SK-N-SH treated with all-trans-retinoic acid at 6 μM for 48 hours (cell line): Measurements from ENCODE around the gene GPRASP2.
"Not testable (repeated sequence)": the region's sequence is repeated elsewhere in the genome, so short reads cannot be mapped to it uniquely, and the experiment has no call there.

Experiments used
- ARNTL ChIP-seq: fragments of 450-650 bp; formaldehyde crosslinking; IDR thresholded peaks from 2 replicates; pipeline ENCODE4 v1.5.0; 2020; ENCODE audit warnings: low read depth, mild to moderate bottlenecking, moderate library complexity, borderline replicate concordance
- BACH2 ChIP-seq: fragments of 250-450 bp; sonication (Bioruptor Pico); IDR thresholded peaks from 2 replicates; pipeline ENCODE4 v1.9.0; 2021; ENCODE audit warnings: mild to moderate bottlenecking, borderline replicate concordance
- ESRRG ChIP-seq: fragments of 250-450 bp; sonication (Bioruptor Pico); IDR thresholded peaks from 2 replicates; pipeline ENCODE4 v1.6.1; 2021; ENCODE audit warnings: mild to moderate bottlenecking
- ISL1 ChIP-seq: fragments of 250-450 bp; sonication (Bioruptor Pico); IDR thresholded peaks from 2 replicates; pipeline ENCODE4 v2.1.2; 2022; ENCODE audit warnings: mild to moderate bottlenecking, moderate library complexity
- RARB ChIP-seq: fragments of 250-450 bp; sonication (Bioruptor Pico); IDR thresholded peaks from 2 replicates; pipeline ENCODE4 v1.8.0; 2021; ENCODE audit warnings: mild to moderate bottlenecking, moderate library complexity
- SNAI2 ChIP-seq: fragments of 250-450 bp; sonication (Bioruptor Pico); IDR thresholded peaks from 2 replicates; pipeline ENCODE4 v1.5.0; 2020; ENCODE audit warnings: mild to moderate bottlenecking, moderate library complexity
- ZFP3 ChIP-seq: fragments of 250-450 bp; sonication (Bioruptor Pico); IDR thresholded peaks from 2 replicates; pipeline ENCODE4 v1.5.0; 2020; ENCODE audit warnings: mild to moderate bottlenecking, moderate library complexity
- TF ChIP-seq, protein P1 (sequence below): fragments of 250-450 bp; sonication (Bioruptor Pico); IDR thresholded peaks from 2 replicates; pipeline ENCODE4 v1.8.0; 2020; ENCODE audit warnings: mild to moderate bottlenecking, moderate library complexity, borderline replicate concordance

DNA sequence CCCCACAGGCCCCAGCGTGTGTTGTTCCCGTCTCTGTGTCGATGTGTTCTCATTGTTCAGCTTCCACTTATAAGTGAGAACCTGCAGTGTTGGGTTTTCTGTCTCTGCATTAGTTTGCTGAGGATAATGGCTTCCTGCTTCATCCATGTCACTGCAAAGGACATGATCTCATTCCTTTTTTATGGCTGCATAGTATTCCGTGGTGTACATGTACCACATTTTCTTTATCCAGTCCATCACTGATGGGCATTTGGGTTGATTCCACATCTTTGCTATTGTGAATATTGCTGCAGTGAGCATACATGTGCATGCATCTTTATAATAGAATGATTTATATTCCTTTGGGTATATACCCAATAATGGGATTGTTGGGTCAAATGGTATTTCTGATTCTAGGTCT is 48.4 kb upstream of the GPRASP2 start:
- not testable (repeated sequence) for TF ChIP-seq BACH2; ISL1; RARB (CRISPR knock-in tag); ZFP3 (CRISPR knock-in tag); ARNTL (CRISPR knock-in tag); ESRRG (CRISPR knock-in tag); SNAI2 (CRISPR knock-in tag)
- TF ChIP-seq, protein P1, sequence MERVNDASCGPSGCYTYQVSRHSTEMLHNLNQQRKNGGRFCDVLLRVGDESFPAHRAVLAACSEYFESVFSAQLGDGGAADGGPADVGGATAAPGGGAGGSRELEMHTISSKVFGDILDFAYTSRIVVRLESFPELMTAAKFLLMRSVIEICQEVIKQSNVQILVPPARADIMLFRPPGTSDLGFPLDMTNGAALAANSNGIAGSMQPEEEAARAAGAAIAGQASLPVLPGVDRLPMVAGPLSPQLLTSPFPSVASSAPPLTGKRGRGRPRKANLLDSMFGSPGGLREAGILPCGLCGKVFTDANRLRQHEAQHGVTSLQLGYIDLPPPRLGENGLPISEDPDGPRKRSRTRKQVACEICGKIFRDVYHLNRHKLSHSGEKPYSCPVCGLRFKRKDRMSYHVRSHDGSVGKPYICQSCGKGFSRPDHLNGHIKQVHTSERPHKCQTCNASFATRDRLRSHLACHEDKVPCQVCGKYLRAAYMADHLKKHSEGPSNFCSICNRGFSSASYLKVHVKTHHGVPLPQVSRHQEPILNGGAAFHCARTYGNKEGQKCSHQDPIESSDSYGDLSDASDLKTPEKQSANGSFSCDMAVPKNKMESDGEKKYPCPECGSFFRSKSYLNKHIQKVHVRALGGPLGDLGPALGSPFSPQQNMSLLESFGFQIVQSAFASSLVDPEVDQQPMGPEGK (CRISPR knock-in tag), result not testable (repeated sequence)
